IPS-20b (cell line): ENCODE measurements around the gene HPGDS.
"Not testable (repeated sequence)": the region's sequence is repeated elsewhere in the genome, so short reads cannot be mapped to it uniquely, and the experiment has no call there.

Experiments
- H3K27ac ChIP-seq: one replicate; pipeline ENCODE4 v1.5.1; 2013; ENCODE audit warnings: low read length
- H3K27me3 ChIP-seq: 2 replicates; pipeline ENCODE4 v1.6.1; 2013; ENCODE audit warnings: mild to moderate bottlenecking, low read length, inconsistent platforms; ENCODE audit not compliant: insufficient read depth
- H3K36me3 ChIP-seq: 2 replicates; pipeline ENCODE4 v1.6.1; 2013; ENCODE audit warnings: low read depth, mild to moderate bottlenecking, inconsistent platforms, low read length, moderate library complexity; ENCODE audit not compliant: insufficient read depth
- H3K4me1 ChIP-seq: 2 replicates; pipeline ENCODE4 v1.6.1; 2013; ENCODE audit warnings: mild to moderate bottlenecking, control low read depth, inconsistent platforms, low read length, moderate library complexity; ENCODE audit not compliant: insufficient read depth
- H3K4me3 ChIP-seq: 2 replicates; pipeline ENCODE4 v1.5.1; 2013; ENCODE audit warnings: mild to moderate bottlenecking, low read length, inconsistent platforms
- H3K9ac ChIP-seq: 2 replicates; pipeline ENCODE4 v1.6.1; 2013; ENCODE audit warnings: low read depth, mild to moderate bottlenecking, inconsistent platforms, low read length, moderate library complexity
- H3K9me3 ChIP-seq: 2 replicates; pipeline ENCODE4 v1.6.1; 2013; ENCODE audit warnings: mild to moderate bottlenecking, low read depth, low read length, inconsistent platforms; ENCODE audit not compliant: insufficient read depth

The HPGDS gene

DNA sequence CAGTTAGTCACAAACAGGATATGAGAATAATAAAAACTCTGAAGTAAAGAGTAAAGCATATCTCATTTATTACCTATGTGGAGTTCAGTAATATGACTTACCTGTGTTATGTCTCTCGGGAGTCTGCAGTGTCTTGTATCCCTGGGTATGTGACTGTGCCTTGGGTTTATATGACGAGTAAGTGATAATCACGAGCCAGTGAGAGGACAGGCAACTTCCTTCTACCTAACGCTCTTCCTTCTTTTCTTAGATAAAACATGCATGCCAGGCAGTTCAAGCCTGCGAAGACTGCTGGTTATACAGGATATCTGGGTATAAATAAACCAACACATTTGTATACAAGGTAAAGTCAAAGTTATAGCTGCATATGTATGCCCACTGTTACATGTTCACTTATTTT lies at the start of gene HPGDS:
Gene HPGDS (minus strand): TSS at position 143 of the 400 bp plus-strand sequence. CDS start 8,207 bp downstream, outside the sequence.
- Histone ChIP-seq H3K9ac (no peak within 1 kb of the TSS), H3K4me3 (no peak within 1 kb of the TSS), H3K27ac (no peak within 1 kb of the TSS), H3K36me3 (no peaks in the 10 kb centered on the region), H3K27me3 (no peaks in the 10 kb centered on the region), H3K4me1 (no peaks in the 10 kb centered on the region), H3K9me3 (no peaks in the 10 kb centered on the region)

DNA sequence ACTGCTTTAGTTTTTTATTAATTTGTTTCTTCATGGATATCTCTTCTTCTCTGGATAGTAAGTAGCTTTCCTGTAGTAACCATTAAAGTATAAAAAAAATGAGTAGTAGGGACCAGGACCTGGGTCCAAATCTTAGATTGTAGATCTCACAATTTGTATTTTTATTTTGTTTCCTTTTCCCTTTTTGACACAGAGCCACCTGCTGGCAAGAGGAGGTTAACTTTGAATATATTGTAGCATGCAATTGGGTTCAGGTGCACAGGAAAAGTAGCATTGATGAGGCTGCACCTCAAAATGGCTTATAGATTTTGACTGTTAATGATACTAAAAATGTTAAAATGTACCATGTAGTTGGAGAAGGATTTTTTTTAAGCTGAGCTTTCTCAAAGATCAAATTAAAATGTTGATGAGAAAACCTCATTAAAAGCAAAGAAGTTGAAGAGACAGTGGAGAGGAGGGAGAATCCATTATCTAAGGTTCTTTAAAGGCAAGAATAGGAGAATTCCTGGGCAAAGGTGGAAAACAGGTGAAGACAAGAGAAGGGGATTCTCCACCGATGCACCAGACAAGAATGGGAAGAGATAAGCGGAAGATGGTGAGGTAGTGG lies 48.3 kb upstream of the HPGDS start:
- H3K4me3 ChIP-seq, result no peak overlapping the region
- H3K9me3 ChIP-seq, result 0 out of 2 replicates have a peak, but pooled peaks cover 5% of the 10 kb centered on the region
- H3K27ac ChIP-seq, result no peak overlapping the region
- H3K9ac ChIP-seq, result no peak overlapping the region
- H3K4me1 ChIP-seq, result no peaks in the 10 kb centered on the region
- H3K27me3 ChIP-seq, result no peaks in the 10 kb centered on the region
- no peaks in the 10 kb centered on the region for H3K36me3 ChIP-seq

DNA sequence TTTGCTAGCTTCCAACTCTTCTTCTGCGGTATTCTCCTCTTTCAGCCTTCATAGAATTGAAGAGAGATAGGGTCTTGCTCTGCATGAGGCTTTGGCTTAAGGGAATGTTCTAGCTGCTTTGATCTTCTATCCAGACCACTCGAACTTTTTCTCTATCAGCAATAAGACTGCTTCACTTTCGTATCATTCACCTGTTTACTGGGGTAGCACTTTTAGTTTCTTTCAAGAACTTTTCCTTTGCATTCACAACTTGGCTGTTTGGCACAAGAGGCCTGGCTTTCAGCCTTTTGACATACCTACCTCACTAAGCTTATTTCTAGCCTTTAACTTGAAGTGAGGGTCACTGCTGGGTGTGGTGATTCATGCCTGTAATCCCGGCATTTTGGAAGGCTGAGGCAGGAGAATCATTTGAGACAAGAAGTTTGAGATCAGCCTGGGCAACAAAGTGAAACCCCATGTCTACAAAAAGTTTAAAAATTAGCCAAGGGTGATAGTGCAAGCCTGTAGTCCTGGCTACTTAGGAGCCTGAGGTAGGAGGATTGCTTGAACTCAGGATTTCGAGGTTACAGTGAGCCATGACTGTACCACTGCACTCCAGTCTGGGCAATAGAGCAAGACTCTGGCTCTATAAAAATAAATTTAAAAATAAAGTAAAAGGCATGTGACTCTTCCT lies 47.1 kb upstream of the HPGDS start:
- Histone ChIP-seq H3K9ac (no peak overlapping the region), H3K36me3 (no peaks in the 10 kb centered on the region), H3K4me1 (no peaks in the 10 kb centered on the region), H3K27me3 (no peaks in the 10 kb centered on the region), H3K4me3 (no peak overlapping the region), H3K9me3 (0 out of 2 replicates have a peak, but pooled peaks cover 5% of the 10 kb centered on the region), H3K27ac (no peak overlapping the region)

DNA sequence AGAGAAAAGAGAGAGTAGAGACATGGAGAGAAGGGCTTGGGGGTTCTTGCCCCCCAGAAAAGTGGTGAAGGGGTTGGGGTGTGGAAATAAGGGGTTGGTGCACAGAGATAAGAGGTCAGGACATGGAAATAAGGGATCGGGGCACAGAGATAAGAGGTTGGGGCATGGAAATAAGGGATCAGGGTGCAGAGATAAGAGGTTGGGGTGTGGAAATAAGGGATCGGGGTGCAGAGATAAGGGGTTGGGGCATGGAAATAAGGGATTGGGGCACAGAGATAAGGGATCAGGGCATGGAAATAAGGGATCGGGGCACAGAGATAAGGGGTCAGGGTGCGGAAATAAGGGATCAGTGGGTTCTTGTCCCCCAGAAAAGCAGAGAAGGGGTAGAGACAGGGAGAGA lies 45.3 kb upstream of the HPGDS start:
- not testable (repeated sequence) for H3K9ac ChIP-seq, H3K4me1 ChIP-seq, H3K27me3 ChIP-seq, H3K9me3 ChIP-seq, H3K27ac ChIP-seq, H3K4me3 ChIP-seq, H3K36me3 ChIP-seq

DNA sequence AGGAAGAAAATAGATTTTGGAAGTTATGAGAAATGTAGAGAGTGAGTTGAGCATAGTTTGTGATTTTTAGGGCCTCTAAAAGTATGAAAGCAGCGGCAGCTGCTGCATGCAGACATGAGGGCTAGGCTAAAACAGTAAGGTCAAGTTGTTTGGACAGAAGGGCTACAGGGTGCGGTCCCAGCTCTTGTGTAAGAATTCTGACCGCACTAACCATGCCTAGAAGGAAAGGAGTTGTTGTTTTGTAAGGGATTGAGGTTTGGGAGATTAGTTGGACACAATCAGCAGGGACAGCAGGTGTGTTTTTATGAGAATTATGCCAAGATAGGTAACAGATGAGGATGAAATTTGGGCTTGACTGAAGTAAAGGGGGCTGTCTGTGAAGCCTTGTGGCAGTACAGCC lies 42.8 kb upstream of the HPGDS start:
- not testable (repeated sequence) for H3K9ac ChIP-seq, H3K4me3 ChIP-seq, H3K4me1 ChIP-seq, H3K27ac ChIP-seq, H3K27me3 ChIP-seq, H3K36me3 ChIP-seq, H3K9me3 ChIP-seq

DNA sequence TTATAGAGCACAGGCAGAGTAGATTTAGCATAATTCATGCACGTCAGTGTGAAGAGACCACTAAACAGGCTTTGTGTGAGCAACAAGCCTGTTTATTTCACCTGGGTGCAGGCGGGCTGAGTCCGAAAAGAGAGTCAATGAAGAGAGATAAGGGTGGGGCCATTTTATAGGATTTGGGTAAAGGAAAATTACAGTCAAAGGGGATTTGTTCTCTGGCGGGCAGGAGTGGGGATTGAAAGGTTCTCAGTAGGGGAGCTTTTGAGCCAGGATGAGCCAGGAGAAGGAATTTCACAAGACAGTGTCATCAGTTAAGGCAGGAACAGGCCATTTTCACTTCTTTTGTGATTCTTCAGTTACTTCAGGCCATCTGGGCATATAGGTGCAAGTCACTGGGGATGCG lies 40.3 kb upstream of the HPGDS start:
- not testable (repeated sequence) for H3K36me3 ChIP-seq, H3K9ac ChIP-seq, H3K4me1 ChIP-seq, H3K27me3 ChIP-seq, H3K9me3 ChIP-seq, H3K27ac ChIP-seq, H3K4me3 ChIP-seq

DNA sequence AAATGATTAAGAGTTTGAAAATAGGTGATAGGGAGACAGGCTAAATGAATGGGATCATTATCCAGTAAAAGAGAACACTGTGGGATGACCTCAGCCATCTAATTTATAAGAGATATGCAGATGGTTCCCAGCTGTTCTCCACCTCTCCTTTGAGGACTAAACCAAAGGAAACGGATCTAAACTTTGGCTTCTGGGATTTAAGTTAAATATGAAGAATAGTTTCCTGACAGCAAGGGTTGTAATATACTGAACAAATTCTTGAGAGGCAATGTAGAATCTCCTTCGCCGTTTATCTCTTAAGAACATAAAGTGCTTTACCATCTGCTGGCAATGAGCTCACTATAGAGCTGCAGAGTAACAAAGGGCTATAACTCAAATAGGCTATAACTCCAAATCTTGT lies 35.4 kb upstream of the HPGDS start:
- Histone ChIP-seq H3K27me3 (no peaks in the 10 kb centered on the region), H3K9ac (no peak overlapping the region), H3K4me1 (no peaks in the 10 kb centered on the region), H3K36me3 (no peaks in the 10 kb centered on the region), H3K4me3 (no peak overlapping the region), H3K27ac (no peak overlapping the region), H3K9me3 (no peaks in the 10 kb centered on the region)

DNA sequence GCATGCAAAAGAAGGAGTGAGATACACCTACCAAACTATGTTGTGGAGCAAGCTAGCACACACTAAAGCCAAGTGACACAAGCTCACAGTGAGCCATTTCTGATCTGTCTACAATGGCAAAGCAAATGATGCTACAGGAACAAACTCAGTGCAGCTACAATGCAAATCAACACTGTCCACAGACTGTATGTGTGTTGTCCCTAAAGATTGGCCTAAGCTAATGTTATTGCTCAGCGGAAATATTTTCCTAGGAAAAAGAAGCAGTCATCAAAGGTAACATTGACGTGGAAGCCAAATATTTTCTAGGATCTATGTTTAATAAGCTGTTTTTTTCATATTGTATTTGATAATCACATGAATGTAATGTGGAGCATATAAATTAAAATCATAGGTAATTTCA lies 34.7 kb upstream of the HPGDS start:
- Histone ChIP-seq H3K27ac (no peak overlapping the region), H3K27me3 (no peaks in the 10 kb centered on the region), H3K9ac (no peak overlapping the region), H3K4me1 (no peaks in the 10 kb centered on the region), H3K4me3 (no peak overlapping the region), H3K9me3 (no peaks in the 10 kb centered on the region), H3K36me3 (no peaks in the 10 kb centered on the region)

DNA sequence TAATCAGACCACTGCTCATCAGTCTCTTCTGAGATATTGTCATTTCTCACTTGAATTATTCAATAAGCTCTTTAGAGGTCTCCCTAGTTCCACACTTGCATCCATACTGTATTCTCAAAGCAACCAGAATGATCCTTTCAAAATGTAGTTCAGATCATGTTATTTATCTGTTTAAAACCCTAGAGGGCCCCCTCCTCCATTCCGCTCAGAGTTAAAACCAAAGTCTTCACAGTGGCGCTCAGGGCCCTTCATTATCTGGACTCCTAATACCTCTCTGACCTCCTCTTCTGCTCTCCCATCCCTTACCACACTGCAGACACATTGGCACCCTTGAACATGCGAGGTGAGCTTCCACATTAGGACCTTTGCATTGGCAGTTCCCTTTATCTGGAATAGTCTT lies 32.7 kb upstream of the HPGDS start:
- no peak overlapping the region for H3K4me3 ChIP-seq
- no peak overlapping the region for H3K9ac ChIP-seq
- H3K27me3 ChIP-seq, result no peaks in the 10 kb centered on the region
- H3K4me1 ChIP-seq, result no peaks in the 10 kb centered on the region
- H3K36me3 ChIP-seq, result no peaks in the 10 kb centered on the region
- H3K27ac ChIP-seq, result no peak overlapping the region
- H3K9me3 ChIP-seq, result no peaks in the 10 kb centered on the region

DNA sequence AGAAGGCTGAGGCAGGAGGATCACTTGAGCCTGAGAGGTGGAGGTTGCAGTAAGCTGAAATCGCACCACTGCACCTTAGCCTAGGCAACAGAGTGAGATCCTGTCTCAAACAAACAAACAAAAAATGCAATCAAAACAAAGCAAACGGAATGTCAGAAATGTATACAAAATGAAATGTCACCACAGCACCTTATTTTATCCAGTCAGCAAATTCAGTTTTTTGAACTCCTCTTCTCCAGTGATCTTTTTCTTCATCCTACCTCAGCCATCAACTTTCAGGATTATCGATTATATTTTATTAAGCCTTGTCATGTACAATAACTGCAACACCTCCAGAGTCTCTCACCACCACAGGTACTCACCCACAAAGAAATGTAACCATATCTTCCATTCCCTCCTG lies 31.1 kb upstream of the HPGDS start:
- H3K36me3 ChIP-seq, result no peaks in the 10 kb centered on the region
- H3K27ac ChIP-seq, result no peak overlapping the region
- H3K9me3 ChIP-seq, result no peaks in the 10 kb centered on the region
- H3K4me1 ChIP-seq, result no peaks in the 10 kb centered on the region
- H3K4me3 ChIP-seq, result no peak overlapping the region
- H3K9ac ChIP-seq, result no peak overlapping the region
- H3K27me3 ChIP-seq, result no peaks in the 10 kb centered on the region

DNA sequence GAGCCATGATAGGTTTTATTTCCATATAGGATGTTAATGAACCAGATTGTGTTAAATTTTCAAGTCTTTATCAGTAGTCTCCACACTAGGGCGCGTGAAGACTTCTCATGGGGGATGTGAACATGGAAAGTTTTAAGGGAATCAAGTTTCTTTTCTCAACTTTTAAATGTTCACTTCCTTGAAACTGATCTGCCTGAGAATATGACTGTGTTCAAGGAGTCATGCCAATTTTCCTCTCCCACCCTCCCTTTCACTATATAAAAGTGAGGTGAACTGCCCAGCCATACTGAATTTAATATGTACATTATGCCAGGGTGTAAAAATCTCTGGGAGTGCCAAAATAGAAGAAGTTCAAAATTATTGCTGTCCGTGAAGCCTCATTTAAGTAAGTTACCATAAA lies 30.4 kb upstream of the HPGDS start:
- Histone ChIP-seq H3K9me3 (no peaks in the 10 kb centered on the region), H3K4me3 (no peak overlapping the region), H3K36me3 (no peaks in the 10 kb centered on the region), H3K9ac (no peak overlapping the region), H3K27ac (no peak overlapping the region), H3K27me3 (no peaks in the 10 kb centered on the region), H3K4me1 (no peaks in the 10 kb centered on the region)

DNA sequence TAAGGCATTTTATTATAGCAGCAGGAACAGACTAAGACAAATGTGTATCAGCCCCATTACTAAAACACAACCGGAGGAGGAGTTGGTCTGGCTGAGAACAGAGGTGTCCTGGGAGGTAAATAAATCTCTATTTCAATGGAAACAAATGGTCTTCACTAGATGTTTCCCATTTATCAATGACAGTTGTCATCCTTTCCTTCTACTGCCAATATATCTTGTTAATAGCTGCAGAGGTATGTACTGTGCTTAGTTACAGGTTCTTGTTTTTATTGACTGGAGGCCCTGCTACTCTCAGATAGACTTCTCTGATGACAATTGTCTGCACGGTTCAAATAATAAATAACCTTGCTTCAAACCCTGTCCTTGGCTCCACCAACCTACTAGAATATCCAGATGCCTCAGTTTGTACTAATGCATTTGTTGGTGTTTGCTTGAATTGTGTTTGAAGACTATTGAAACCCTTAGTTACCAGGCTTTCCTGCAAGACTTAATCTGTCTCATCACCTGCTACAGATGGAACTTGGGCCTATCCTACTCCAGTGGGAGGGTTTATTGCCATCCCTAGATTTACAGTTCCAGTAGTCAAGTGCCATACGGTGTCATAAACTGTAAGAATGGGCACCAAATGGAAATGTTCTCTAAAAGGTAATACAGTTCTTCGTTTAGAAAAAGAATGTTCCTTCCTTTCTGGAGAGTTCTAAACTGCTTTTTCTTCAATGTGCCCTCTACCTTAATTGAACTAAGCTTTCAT lies 29.8 kb upstream of the HPGDS start:
- no peaks in the 10 kb centered on the region for H3K36me3 ChIP-seq
- H3K27me3 ChIP-seq, result no peaks in the 10 kb centered on the region
- H3K4me3 ChIP-seq, result no peak overlapping the region
- no peak overlapping the region for H3K27ac ChIP-seq
- no peaks in the 10 kb centered on the region for H3K9me3 ChIP-seq
- H3K4me1 ChIP-seq, result no peaks in the 10 kb centered on the region
- no peak overlapping the region for H3K9ac ChIP-seq
